PC-3 (cell line): Measurements from ENCODE around the gene DLG5. TPM values are rescaled to one million over a fixed set of nuclear protein-coding genes. Genes with fewer than 3 reads are reported as not detected.

Experiments
- ATAC-seq: fragments of 200-7000 bp; cut with Tn5 transposase; 2 replicates; pipeline ENCODE4 v1.9.1; 2020; ENCODE audit warnings: mild to moderate bottlenecking, moderate library complexity
- BruUV-seq: library from RNA; stranded (reverse); fragments of 400-500 nt; replicated peaks from 2 replicates; lab custom pipeline; 2021; lab: Mats Ljungman, UMichigan
- CTCF ChIA-PET: fragments of 300-600 bp; sonication (Branson Sonifier 250); formaldehyde crosslinking; loops from one replicate; lab custom pipeline; 2022; ENCODE audit warnings: antibody characterized with exemption; lab: Charles Lee
- POLR2A ChIA-PET: fragments of 300-600 bp; sonication (Branson Sonifier 250); formaldehyde crosslinking; loops from one replicate; lab custom pipeline; 2022; ENCODE audit warnings: antibody characterized with exemption; ENCODE audit not compliant: unreplicated experiment; lab: Charles Lee
- DNase-seq: peaks from one replicate; pipeline ENCODE4 v3.0.0-alpha.2; 2015
- H2AFZ ChIP-seq: fragments of 300-600 bp; sonication (generic); 2 replicates; pipeline ENCODE4 v1.6.0; 2016; ENCODE audit warnings: antibody characterized with exemption, low read length
- H3F3A ChIP-seq: fragments of 300-600 bp; sonication (generic); one replicate; pipeline ENCODE4 v1.6.0; 2017; ENCODE audit warnings: antibody characterized with exemption, low read length, control low read depth, mild to moderate bottlenecking; ENCODE audit not compliant: unreplicated experiment
- H3K27ac ChIP-seq: fragments of 300-600 bp; sonication (generic); 2 replicates; pipeline ENCODE4 v1.5.1; 2016; ENCODE audit warnings: mild to moderate bottlenecking, low read length
- H3K27me3 ChIP-seq: fragments of 300-600 bp; sonication (generic); 2 replicates; pipeline ENCODE4 v1.6.1; 2016; ENCODE audit warnings: low read length, mixed read lengths
- H3K36me3 ChIP-seq: fragments of 300-600 bp; sonication (generic); 2 replicates; pipeline ENCODE4 v1.6.1; 2016; ENCODE audit warnings: low read depth, mixed run types, low read length, mixed read lengths
- H3K4me1 ChIP-seq: fragments of 300-600 bp; sonication (generic); 2 replicates; pipeline ENCODE4 v1.5.1; 2016; ENCODE audit warnings: low read length; ENCODE audit not compliant: insufficient read depth
- H3K4me2 ChIP-seq: fragments of 300-600 bp; sonication (generic); 2 replicates; pipeline ENCODE4 v1.6.0; 2016; ENCODE audit warnings: low read length
- H3K4me3 ChIP-seq: fragments of 300-600 bp; sonication (generic); 2 replicates; pipeline ENCODE4 v1.5.1; 2016; ENCODE audit warnings: mild to moderate bottlenecking, low read length, mixed read lengths
- H3K79me2 ChIP-seq: fragments of 300-600 bp; sonication (generic); 2 replicates; pipeline ENCODE4 v1.6.1; 2017; ENCODE audit warnings: low read length, mixed read lengths
- H3K9ac ChIP-seq: fragments of 300-600 bp; sonication (generic); 2 replicates; pipeline ENCODE4 v1.6.0; 2016; ENCODE audit warnings: mild to moderate bottlenecking, low read length
- H3K9me2 ChIP-seq: fragments of 300-600 bp; sonication (generic); replicated peaks from 2 replicates; pipeline ENCODE4 v1.6.1; 2016; ENCODE audit warnings: mixed run types, low read length, mixed read lengths
- H3K9me3 ChIP-seq: fragments of 300-600 bp; sonication (generic); 2 replicates; pipeline ENCODE4 v1.6.1; 2016; ENCODE audit warnings: low read length, mixed read lengths
- H4K20me1 ChIP-seq: fragments of 300-600 bp; sonication (generic); 2 replicates; pipeline ENCODE4 v1.6.1; 2016; ENCODE audit warnings: low read length, mixed read lengths
- CTCF ChIP-seq: fragments of 300-600 bp; sonication (generic); conservative IDR thresholded peaks from 2 replicates; pipeline ENCODE4 v1.5.1; 2017; ENCODE audit warnings: antibody characterized with exemption, low read depth, mild to moderate bottlenecking, low read length
- EZH2 ChIP-seq: fragments of 300-600 bp; sonication (generic); IDR thresholded peaks from one replicate; pipeline ENCODE4 v1.6.1; 2017; ENCODE audit warnings: antibody characterized with exemption, mild to moderate bottlenecking, low read length; ENCODE audit not compliant: unreplicated experiment
- EZH2phosphoT487 ChIP-seq: fragments of 300-600 bp; sonication (generic); IDR thresholded peaks from 2 replicates; pipeline ENCODE4 v1.6.1; 2018; ENCODE audit warnings: mild to moderate bottlenecking, antibody characterized with exemption, low read length, borderline replicate concordance
- intact Hi-C: fragments of 100-400 bp; cut with micrococcal nuclease; formaldehyde crosslinking; loops from 2 replicates; pipeline ENCODE4 v1.9.0; 2023
- total RNA-seq: library from RNA; depleted of rRNA; stranded (reverse); fragments of >200 nt; gene quantifications from 2 replicates; pipeline ENCODE4 v1.2.3, GENCODE V29; 2014

The DLG5 gene
- total RNA-seq, 1 experiment from 2014 or later, result 118 TPM

GRCh38 chr10:77962350-77963146 lies 36.0 kb upstream of the DLG5 start:
- Histone ChIP-seq H3K27ac (no peak overlapping the region), H3K4me1 (peaks cover 12% of the 10 kb centered on the region), H3K9me3 (0 out of 2 replicates have a peak, but pooled peaks cover 7% of the 10 kb centered on the region), H3K9ac (no peak overlapping the region), H3K36me3 (no peaks in the 10 kb centered on the region), H3F3A (no peaks in the 10 kb centered on the region), H3K4me3 (no peak overlapping the region), H3K27me3 (no peaks in the 10 kb centered on the region), H4K20me1 (no peaks in the 10 kb centered on the region), H2AFZ (no peak overlapping the region), H3K9me2 (no peaks in the 10 kb centered on the region), H3K79me2 (no peaks in the 10 kb centered on the region), H3K4me2 (no peak overlapping the region)
- ATAC-seq, result no peak
- DNase-seq, result no peak
- intact Hi-C loops, result no loop called here
- ChIA-PET CTCF (no interaction called here), POLR2A (no interaction called here)
- no TSS peak for BruUV-seq
- TF ChIP-seq CTCF (no peak), EZH2phosphoT487 (no peak), EZH2 (no peak)

- Histone ChIP-seq H3K36me3 (no peaks in the 10 kb centered on the region), H3K27ac (no peak overlapping the region), H3F3A (no peaks in the 10 kb centered on the region), H3K4me3 (no peak overlapping the region), H3K9me3 (0 out of 2 replicates have a peak, but pooled peaks cover 7% of the 10 kb centered on the region), H2AFZ (no peak overlapping the region), H3K9me2 (no peaks in the 10 kb centered on the region), H3K27me3 (no peaks in the 10 kb centered on the region), H3K4me2 (no peak overlapping the region), H3K79me2 (no peaks in the 10 kb centered on the region), H4K20me1 (no peaks in the 10 kb centered on the region), H3K9ac (no peak overlapping the region), H3K4me1 (peaks cover 12% of the 10 kb centered on the region)
- ATAC-seq (no peak), DNase-seq (no peak)
- intact Hi-C loops, result no loop called here
- no peak for TF ChIP-seq EZH2phosphoT487
- TF ChIP-seq EZH2, result no peak
- TF ChIP-seq CTCF, result no peak
- CTCF ChIA-PET, result no interaction called here
- POLR2A ChIA-PET, result no interaction called here
- no TSS peak for BruUV-seq
Measured at GRCh38 chr10:77961668-77962067, 35.1 kb upstream of the DLG5 start.

GRCh38 chr10:77960829-77961329 lies 34.3 kb upstream of the DLG5 start:
- peaks cover 12% of the 10 kb centered on the region for H3K4me1 ChIP-seq
- H3K9ac ChIP-seq, result no peak overlapping the region
- intact Hi-C loops, result no loop called here
- no peak overlapping the region for H2AFZ ChIP-seq
- ChIA-PET CTCF (no interaction called here), POLR2A (no interaction called here)
- ATAC-seq (no peak), DNase-seq (no peak)
- no peak overlapping the region for H3K4me2 ChIP-seq
- H3F3A ChIP-seq, result no peaks in the 10 kb centered on the region
- H3K79me2 ChIP-seq, result no peaks in the 10 kb centered on the region
- H4K20me1 ChIP-seq, result no peaks in the 10 kb centered on the region
- H3K9me2 ChIP-seq, result no peaks in the 10 kb centered on the region
- no peak overlapping the region for H3K4me3 ChIP-seq
- 0 out of 2 replicates have a peak, but pooled peaks cover 7% of the 10 kb centered on the region for H3K9me3 ChIP-seq
- no peaks in the 10 kb centered on the region for H3K36me3 ChIP-seq
- no peaks in the 10 kb centered on the region for H3K27me3 ChIP-seq
- H3K27ac ChIP-seq, result no peak overlapping the region
- no TSS peak for BruUV-seq
- TF ChIP-seq EZH2 (no peak), CTCF (no peak), EZH2phosphoT487 (no peak)
